ENCODE measurements around the gene VPS8.
A peak's percentile ranks its signal among the peaks of the same experiment; 100 is the strongest.
"Not testable (repeated sequence)": the region's sequence is repeated elsewhere in the genome, so short reads cannot be mapped to it uniquely, and the experiment has no call there.

Gene VPS8

GRCh38 chr3:184932777-184933176 is 120.8 kb downstream of the VPS8 start:
- no peak for DNase-seq

- DNase-seq, result no peak
These were observed 125.6 kb downstream of the VPS8 start for GRCh38 chr3:184937611-184938010.

- DNase-seq, result no peak
These were observed 129.4 kb downstream of the VPS8 start for GRCh38 chr3:184941408-184941807.

GRCh38 chr3:184942735-184943134 is 130.8 kb downstream of the VPS8 start:
- DNase-seq, result no peak

GRCh38 chr3:184944241-184944640 is 132.3 kb downstream of the VPS8 start:
- DNase-seq, result no peak

- no peak for DNase-seq
These were observed 134.1 kb downstream of the VPS8 start for GRCh38 chr3:184945886-184946625.

GRCh38 chr3:184946917-184947316 is 135.0 kb downstream of the VPS8 start:
- no peak for DNase-seq

GRCh38 chr3:184949251-184949965 is 137.4 kb downstream of the VPS8 start:
- DNase-seq, result no peak

GRCh38 chr3:184950816-184951215 is 138.8 kb downstream of the VPS8 start:
- not testable (repeated sequence) for DNase-seq

GRCh38 chr3:184952671-184953070 is 140.7 kb downstream of the VPS8 start:
- DNase-seq, result no peak

- no peak for DNase-seq
These were observed 141.4 kb downstream of the VPS8 start for GRCh38 chr3:184953401-184953800.

GRCh38 chr3:184954251-184954650 is 142.3 kb downstream of the VPS8 start:
- DNase-seq, result no peak

GRCh38 chr3:184954851-184955250 is 142.9 kb downstream of the VPS8 start:
- DNase-seq, result not testable (repeated sequence)

- DNase-seq, result no peak
These were observed 153.9 kb downstream of the VPS8 start for GRCh38 chr3:184965639-184966430.

GRCh38 chr3:184968115-184968514 is 156.1 kb downstream of the VPS8 start:
- DNase-seq, result no peak

GRCh38 chr3:184970186-184970585 is 158.2 kb downstream of the VPS8 start:
- no peak for DNase-seq

GRCh38 chr3:184977796-184978195 is 165.8 kb downstream of the VPS8 start:
- no peak for DNase-seq

- DNase-seq, result no peak
These were observed 169.1 kb downstream of the VPS8 start for GRCh38 chr3:184981071-184981470.

GRCh38 chr3:184982076-184982475 is 170.1 kb downstream of the VPS8 start:
- peak; percentile 56 for DNase-seq

GRCh38 chr3:184985586-184985985 is 173.6 kb downstream of the VPS8 start:
- no peak for DNase-seq

- DNase-seq, result no peak
These were observed 174.5 kb downstream of the VPS8 start for GRCh38 chr3:184986366-184986889.

- DNase-seq, result peak; percentile 7
These were observed 181.4 kb downstream of the VPS8 start for GRCh38 chr3:184993394-184993793.

- not testable (repeated sequence) for DNase-seq
These were observed 191.9 kb downstream of the VPS8 start for GRCh38 chr3:185003876-185004275.
